Fibroblast of lung (primary cell): Measurements from ENCODE around the gene SRSF11.

Experiments used
- CTCF ChIP-seq, 2 donors: IDR thresholded peaks in 1 of 2; conservative IDR thresholded peaks in 1 of 2; 1 replicate in 1 of 2; 2 replicates in 1 of 2; pipeline ENCODE4 v1.5.1; 2011 to 2012; ENCODE audit warnings: low read length in 2 of 2, control low read depth in 1 of 2, inconsistent platforms in 1 of 2, low read depth in 1 of 2, mild to moderate bottlenecking in 1 of 2
- EZH2 ChIP-seq: IDR thresholded peaks from 2 replicates; pipeline ENCODE4 v1.5.1; 2012; ENCODE audit warnings: low read length, control low read depth, mild to moderate bottlenecking; ENCODE audit errors: missing control alignments

GRCh38 chr1:70220517-70221237 is 503 bp upstream of the SRSF11 start:
- TF ChIP-seq CTCF (conservative IDR thresholded peaks at IDR 0.05 in 1 of 2, IDR thresholded peaks at IDR 0.05 in 1 of 2; ENCODE audit: low read depth in 1 of 2, low read length in 2 of 2) (no peak), EZH2 (no peak)
